K562 (cell line): Measurements from ENCODE around the gene RAMAC. TPM values are rescaled to one million over a fixed set of nuclear protein-coding genes. Genes with fewer than 3 reads are reported as not detected.

Experiments used
- BRF2 ChIP-seq: IDR thresholded peaks from 3 replicates; pipeline ENCODE4 v1.6.1; 2011; ENCODE audit warnings: borderline replicate concordance, mild to moderate bottlenecking; ENCODE audit not compliant: insufficient read length, insufficient read depth
- CCNT2 ChIP-seq: IDR thresholded peaks from 2 replicates; pipeline ENCODE4 v1.6.1; 2011; ENCODE audit warnings: borderline replicate concordance, low read depth, mild to moderate bottlenecking, moderate library complexity, mixed read lengths, low read length; ENCODE audit not compliant: insufficient read length; ENCODE audit errors: extremely low read depth
- CEBPB ChIP-seq: fragments of 450-650 bp; IDR thresholded peaks from 2 replicates; pipeline ENCODE4 v1.6.1; 2016; ENCODE audit warnings: missing genetic modification characterization, missing compliant biosample characterization
- EGR1 ChIP-seq: fragments of 450-650 bp; conservative IDR thresholded peaks from 2 replicates; pipeline ENCODE4 v1.6.1; 2017; ENCODE audit warnings: mild to moderate bottlenecking
- FOXM1 ChIP-seq, 2 experiments: fragments of 450-650 bp in 1 of 2; sonication (generic) in 1 of 2; formaldehyde crosslinking in 1 of 2; IDR thresholded peaks; 2 replicates each; pipeline versions ENCODE4 v1.6.1 to v1.9.0; 2017 to 2022; ENCODE audit warnings: low read depth in 2 of 2, mild to moderate bottlenecking in 2 of 2, missing genetic modification reagents in 1 of 2, moderate library complexity in 1 of 2
- GTF2E2 ChIP-seq: fragments of 200-800 bp; sonication (Bioruptor generic); IDR thresholded peaks from 2 replicates; pipeline ENCODE4 v1.6.1; 2016; ENCODE audit warnings: missing genetic modification characterization, missing compliant biosample characterization
- HDAC1 ChIP-seq, 2 experiments: fragments of 450-650 bp; IDR thresholded peaks; 2 replicates each; pipeline ENCODE4 v1.6.1; 2016 to 2017; ENCODE audit warnings: inconsistent platforms in 1 of 2, mild to moderate bottlenecking in 1 of 2, moderate library complexity in 1 of 2
- HOXB6 ChIP-seq: fragments of 250-450 bp; sonication (Bioruptor Pico); IDR thresholded peaks from 2 replicates; pipeline ENCODE4 v1.5.1; 2022; ENCODE audit warnings: mild to moderate bottlenecking, borderline replicate concordance
- MAZ ChIP-seq, 2 experiments: fragments of 450-650 bp in 1 of 2; sonication (generic) in 1 of 2; formaldehyde crosslinking; IDR thresholded peaks in 1 of 2; conservative IDR thresholded peaks in 1 of 2; 2 replicates each; pipeline versions ENCODE4 v1.4.0 to v1.5.0; 2020; ENCODE audit warnings: mild to moderate bottlenecking in 1 of 2, missing genetic modification reagents in 1 of 2
- NKRF ChIP-seq: fragments of 450-650 bp; IDR thresholded peaks from 2 replicates; pipeline ENCODE4 v1.6.1; 2016; ENCODE audit warnings: borderline replicate concordance
- NR2C2 ChIP-seq, 2 experiments: fragments of 200-800 bp in 1 of 2; sonication (Bioruptor generic) in 1 of 2; sonication (generic) in 1 of 2; formaldehyde crosslinking in 1 of 2; IDR thresholded peaks; 2 replicates each; pipeline versions ENCODE4 v1.6.1 to v1.8.0; 2016 to 2022; ENCODE audit warnings: mild to moderate bottlenecking in 1 of 2, missing compliant biosample characterization in 1 of 2, missing genetic modification characterization in 1 of 2, missing genetic modification reagents in 1 of 2
- POLR2H ChIP-seq: IDR thresholded peaks from 2 replicates; pipeline ENCODE4 v1.6.1; 2016; ENCODE audit warnings: missing genetic modification characterization, low read depth, mild to moderate bottlenecking, control low read depth, missing compliant biosample characterization, moderate library complexity
- PPARD ChIP-seq: fragments of 250-450 bp; sonication (Bioruptor Pico); IDR thresholded peaks from 2 replicates; pipeline ENCODE4 v1.8.0; 2022; ENCODE audit warnings: inconsistent platforms, mild to moderate bottlenecking, moderate library complexity
- RAD51 ChIP-seq: fragments of 450-650 bp; IDR thresholded peaks from 2 replicates; pipeline ENCODE4 v1.7.1; 2016; ENCODE audit warnings: low read depth, mild to moderate bottlenecking, borderline replicate concordance
- SRSF3 ChIP-seq: fragments of 200-400 bp; formaldehyde crosslinking; IDR thresholded peaks from 2 replicates; pipeline ENCODE4 v1.6.1; 2016; ENCODE audit warnings: mild to moderate bottlenecking, low read length, moderate library complexity; ENCODE audit not compliant: insufficient read depth
- SUPT5H ChIP-seq: fragments of 450-650 bp; IDR thresholded peaks from 2 replicates; pipeline ENCODE4 v1.6.1; 2016
- TRIM28 ChIP-seq: fragments of 450-650 bp; IDR thresholded peaks from 2 replicates; pipeline ENCODE4 v1.6.1; 2017
- YY1 ChIP-seq, 3 experiments: IDR thresholded peaks; 2 replicates each; pipeline ENCODE4 v1.6.1; 2011; ENCODE audit warnings: low read length in 2 of 3, mild to moderate bottlenecking in 2 of 3, moderate library complexity in 2 of 3, borderline replicate concordance in 1 of 3, control low read depth in 1 of 3, low read depth in 1 of 3; ENCODE audit not compliant: insufficient read depth in 3 of 3, insufficient replicate concordance in 2 of 3, control insufficient read depth in 1 of 3, insufficient read length in 1 of 3; ENCODE audit errors: extremely low read depth in 1 of 3
- ZBTB17 ChIP-seq: fragments of 450-650 bp; formaldehyde crosslinking; IDR thresholded peaks from 2 replicates; pipeline ENCODE4 v1.4.0; 2020; ENCODE audit warnings: mild to moderate bottlenecking
- ZNF217 ChIP-seq: sonication (generic); formaldehyde crosslinking; IDR thresholded peaks from 2 replicates; pipeline ENCODE4 v1.8.0; 2022; ENCODE audit warnings: mild to moderate bottlenecking, missing genetic modification reagents
- ZNF280A ChIP-seq: fragments of 450-650 bp; IDR thresholded peaks from 2 replicates; pipeline ENCODE4 v1.6.1; 2018; ENCODE audit warnings: mild to moderate bottlenecking, low read depth; ENCODE audit not compliant: partially characterized antibody
- polyA plus RNA-seq, 8 experiments: library from polyadenylated mRNA; depleted of rRNA in 4 of 8; stranded (reverse) in 5 of 8; unstranded in 3 of 8; fragments of >200 nt; fragmentation: Nextera tagmentation in 2 of 8; fragmentation: Illumina TruSeq in 1 of 8; extraction: Ambion mirVana in 2 of 8; extraction: Trizol in 1 of 8; gene quantifications; 2 replicates each; pipeline versions ENCODE4 v1.2.1 to v1.2.3, GENCODE V29; 2011 to 2014; ENCODE audit warnings: inconsistent platforms in 1 of 8, missing spikeins in 1 of 8
- total RNA-seq, 7 experiments: library from RNA; depleted of rRNA in 6 of 7; stranded (reverse); fragments of >200 nt in 6 of 7; fragmentation: Illumina TruSeq in 2 of 7; extraction: Trizol in 2 of 7; gene quantifications; 2 replicates each; pipeline versions ENCODE4 v1.2.1 to v1.2.3, GENCODE V29; 2011 to 2021; ENCODE audit warnings: low replicate concordance in 1 of 7

Gene RAMAC
- total and polyA plus RNA-seq, 9 of the 15 experiments (the other 6 are each of a cell fraction or from before 2014, with no cell fraction given) = 26.9 to 108 (median 38.4) TPM

GRCh38 chr15:83011271-83012075 is 25.5 kb downstream of the RAMAC start, which contains the start of gene C15orf40 (continued):
- TF ChIP-seq PPARD (CRISPR knock-in tag) (no peak), YY1 (IDR thresholded peaks at IDR 0.05; ENCODE audit: borderline replicate concordance in 1 of 3, control insufficient read depth in 1 of 3, extremely low read depth in 1 of 3, insufficient read depth in 3 of 3, insufficient read length in 1 of 3, insufficient replicate concordance in 2 of 3, low read depth in 1 of 3, low read length in 2 of 3) (peak in 2 of 3 experiments; percentile 72 to 73), ZNF280A (no peak), ZNF217 (no peak), GTF2E2 (tag) (no peak; the same call in 1 of the 2 replicates), NR2C2 (CRISPR knock-in tag; IDR thresholded peaks at IDR 0.05) (peak; percentile 76; the same call in 1 of the 2 replicates), NR2C2 (tag; IDR thresholded peaks at IDR 0.05) (peak; percentile 74; the same call in 1 of the 2 replicates), HDAC1 (IDR thresholded peaks at IDR 0.05) (peak in 1 of 2 experiments; percentile 70; a peak in 2 of 4 replicates), FOXM1 (IDR thresholded peaks at IDR 0.05; ENCODE audit: low read depth) (no peak), FOXM1 (CRISPR knock-in tag; IDR thresholded peaks at IDR 0.05; ENCODE audit: low read depth) (peak; percentile 80), NKRF (peak; percentile 80), RAD51 (no peak), CEBPB (tag) (no peak), POLR2H (tag) (0 out of 2 replicates have a peak, but pooled peaks have one; percentile 57), HOXB6 (CRISPR knock-in tag) (no peak), ZBTB17 (CRISPR knock-in tag) (peak; percentile 25; the same call in 1 of the 2 replicates), TRIM28 (no peak), EGR1 (no peak), SRSF3 (no peak), MAZ (CRISPR knock-in tag; conservative IDR thresholded peaks at IDR 0.05 in 1 of 2, IDR thresholded peaks at IDR 0.05 in 1 of 2) (peak; percentile 19 to 79; a peak in 2 of 4 replicates), CCNT2 (peak; percentile 75), BRF2 (no peak), SUPT5H (peak; percentile 81)
